HEK293 (cell line): ENCODE data around the gene TMEM151B.
A peak's percentile ranks its signal among the peaks of the same experiment; 100 is the strongest.

ENCODE experiments used
- EGR2 ChIP-seq: fragments of 450-650 bp; formaldehyde crosslinking; IDR thresholded peaks from 2 replicates; pipeline ENCODE4 v1.5.1; 2016; ENCODE audit warnings: low read depth, missing biosample characterization, missing genetic modification characterization
- ZBTB17 ChIP-seq: fragments of 450-650 bp; formaldehyde crosslinking; IDR thresholded peaks from 2 replicates; pipeline ENCODE4 v1.5.1; 2016; ENCODE audit warnings: missing biosample characterization, missing genetic modification characterization
- ZBTB48 ChIP-seq: fragments of 450-650 bp; formaldehyde crosslinking; IDR thresholded peaks from 2 replicates; pipeline ENCODE4 v1.5.1; 2016; ENCODE audit warnings: missing biosample characterization, missing genetic modification characterization
- ZNF138 ChIP-seq: fragments of 450-650 bp; formaldehyde crosslinking; IDR thresholded peaks from 2 replicates; pipeline ENCODE4 v1.5.1; 2016; ENCODE audit warnings: missing biosample characterization, missing genetic modification characterization, borderline replicate concordance
- ZNF146 ChIP-seq: fragments of 450-650 bp; formaldehyde crosslinking; IDR thresholded peaks from 2 replicates; pipeline ENCODE4 v1.5.1; 2016; ENCODE audit warnings: missing biosample characterization, missing genetic modification characterization
- ZNF211 ChIP-seq: fragments of 450-650 bp; formaldehyde crosslinking; IDR thresholded peaks from 2 replicates; pipeline ENCODE4 v1.5.1; 2016; ENCODE audit warnings: low read depth, missing biosample characterization, missing genetic modification characterization
- ZNF266 ChIP-seq: fragments of 450-650 bp; formaldehyde crosslinking; IDR thresholded peaks from 2 replicates; pipeline ENCODE4 v1.5.1; 2016; ENCODE audit warnings: missing biosample characterization, missing genetic modification characterization, low read depth
- ZNF521 ChIP-seq: fragments of 450-650 bp; formaldehyde crosslinking; IDR thresholded peaks from 2 replicates; pipeline ENCODE4 v1.5.1; 2017; ENCODE audit warnings: missing biosample characterization, mild to moderate bottlenecking, missing genetic modification characterization
- ZNF629 ChIP-seq: fragments of 450-650 bp; formaldehyde crosslinking; IDR thresholded peaks from 2 replicates; pipeline ENCODE4 v1.5.1; 2017; ENCODE audit warnings: missing biosample characterization, missing genetic modification characterization
- TF ChIP-seq, protein P1 (sequence below): fragments of 450-650 bp; formaldehyde crosslinking; IDR thresholded peaks from 2 replicates; pipeline ENCODE4 v1.5.1; 2016; ENCODE audit warnings: missing biosample characterization, missing genetic modification characterization
- TF ChIP-seq, protein P2 (sequence below): fragments of 450-650 bp; formaldehyde crosslinking; IDR thresholded peaks from 2 replicates; pipeline ENCODE4 v1.5.1; 2016; ENCODE audit warnings: missing biosample characterization, missing genetic modification characterization, borderline replicate concordance
- TF ChIP-seq, protein P3 (sequence below): fragments of 450-650 bp; formaldehyde crosslinking; IDR thresholded peaks from 2 replicates; pipeline ENCODE4 v1.5.1; 2016; ENCODE audit warnings: missing biosample characterization, missing genetic modification characterization
- TF ChIP-seq, protein P4 (sequence below): fragments of 450-650 bp; formaldehyde crosslinking; IDR thresholded peaks from 2 replicates; pipeline ENCODE4 v1.5.1; 2016; ENCODE audit warnings: missing biosample characterization, missing genetic modification characterization
- TF ChIP-seq, protein P5 (sequence below): fragments of 450-650 bp; formaldehyde crosslinking; IDR thresholded peaks from 2 replicates; pipeline ENCODE4 v1.5.1; 2016; ENCODE audit warnings: missing biosample characterization, missing genetic modification characterization
- TF ChIP-seq, protein P6 (sequence below): fragments of 450-650 bp; formaldehyde crosslinking; IDR thresholded peaks from 2 replicates; pipeline ENCODE4 v1.5.1; 2017; ENCODE audit warnings: missing biosample characterization, missing genetic modification characterization

The TMEM151B gene

DNA sequence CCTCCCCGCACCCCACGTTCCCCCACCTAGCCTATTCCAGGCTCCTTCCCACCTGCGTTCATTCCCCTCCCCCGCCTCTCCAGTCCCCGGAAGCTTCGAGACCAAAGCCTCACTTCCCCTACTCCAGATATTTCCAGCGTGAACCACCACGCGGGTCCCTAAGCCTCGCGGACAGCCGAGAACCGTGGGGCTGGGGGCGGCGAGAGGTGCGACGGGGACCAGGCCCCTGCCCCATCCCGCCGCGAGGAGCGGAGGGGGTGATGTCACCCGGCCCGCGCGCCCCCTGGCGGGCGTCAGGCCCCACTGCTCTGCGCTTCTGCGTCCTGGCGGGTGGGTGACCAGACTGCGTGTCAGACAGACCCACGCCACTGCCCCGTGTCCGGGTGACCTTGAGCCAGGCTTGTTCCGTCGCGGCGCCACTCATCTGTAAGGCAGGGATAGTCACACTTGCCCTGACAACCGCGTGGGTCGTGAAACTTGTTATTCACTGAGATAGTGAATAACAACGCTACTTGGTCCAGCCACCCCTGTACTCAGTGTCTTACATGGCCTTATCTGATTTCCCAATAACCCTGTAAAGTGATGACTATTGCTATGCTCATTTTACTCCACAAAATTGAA is 32.3 kb upstream of the TMEM151B start (continued):
- TF ChIP-seq, protein P1, sequence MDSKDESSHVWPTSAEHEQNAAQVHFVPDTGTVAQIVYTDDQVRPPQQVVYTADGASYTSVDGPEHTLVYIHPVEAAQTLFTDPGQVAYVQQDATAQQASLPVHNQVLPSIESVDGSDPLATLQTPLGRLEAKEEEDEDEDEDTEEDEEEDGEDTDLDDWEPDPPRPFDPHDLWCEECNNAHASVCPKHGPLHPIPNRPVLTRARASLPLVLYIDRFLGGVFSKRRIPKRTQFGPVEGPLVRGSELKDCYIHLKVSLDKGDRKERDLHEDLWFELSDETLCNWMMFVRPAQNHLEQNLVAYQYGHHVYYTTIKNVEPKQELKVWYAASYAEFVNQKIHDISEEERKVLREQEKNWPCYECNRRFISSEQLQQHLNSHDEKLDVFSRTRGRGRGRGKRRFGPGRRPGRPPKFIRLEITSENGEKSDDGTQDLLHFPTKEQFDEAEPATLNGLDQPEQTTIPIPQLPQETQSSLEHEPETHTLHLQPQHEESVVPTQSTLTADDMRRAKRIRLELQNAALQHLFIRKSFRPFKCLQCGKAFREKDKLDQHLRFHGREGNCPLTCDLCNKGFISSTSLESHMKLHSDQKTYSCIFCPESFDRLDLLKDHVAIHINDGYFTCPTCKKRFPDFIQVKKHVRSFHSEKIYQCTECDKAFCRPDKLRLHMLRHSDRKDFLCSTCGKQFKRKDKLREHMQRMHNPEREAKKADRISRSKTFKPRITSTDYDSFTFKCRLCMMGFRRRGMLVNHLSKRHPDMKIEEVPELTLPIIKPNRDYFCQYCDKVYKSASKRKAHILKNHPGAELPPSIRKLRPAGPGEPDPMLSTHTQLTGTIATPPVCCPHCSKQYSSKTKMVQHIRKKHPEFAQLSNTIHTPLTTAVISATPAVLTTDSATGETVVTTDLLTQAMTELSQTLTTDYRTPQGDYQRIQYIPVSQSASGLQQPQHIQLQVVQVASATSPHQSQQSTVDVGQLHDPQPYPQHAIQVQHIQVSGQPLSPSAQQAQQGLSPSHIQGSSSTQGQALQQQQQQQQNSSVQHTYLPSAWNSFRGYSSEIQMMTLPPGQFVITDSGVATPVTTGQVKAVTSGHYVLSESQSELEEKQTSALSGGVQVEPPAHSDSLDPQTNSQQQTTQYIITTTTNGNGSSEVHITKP (tag by site-specific recombination), result peak; percentile 91
- TF ChIP-seq ZNF266 (no peak), ZNF521 (tag by site-specific recombination) (no peak), EGR2 (tag by site-specific recombination) (peak; percentile 76), ZNF146 (tag by site-specific recombination) (0 out of 2 replicates have a peak, but pooled peaks have one; percentile 36), ZNF138 (no peak), ZNF211 (no peak), ZNF629 (peak; percentile 84), ZBTB48 (tag by site-specific recombination) (peak; percentile 93), ZBTB17 (peak; percentile 88)
- TF ChIP-seq, protein P2, sequence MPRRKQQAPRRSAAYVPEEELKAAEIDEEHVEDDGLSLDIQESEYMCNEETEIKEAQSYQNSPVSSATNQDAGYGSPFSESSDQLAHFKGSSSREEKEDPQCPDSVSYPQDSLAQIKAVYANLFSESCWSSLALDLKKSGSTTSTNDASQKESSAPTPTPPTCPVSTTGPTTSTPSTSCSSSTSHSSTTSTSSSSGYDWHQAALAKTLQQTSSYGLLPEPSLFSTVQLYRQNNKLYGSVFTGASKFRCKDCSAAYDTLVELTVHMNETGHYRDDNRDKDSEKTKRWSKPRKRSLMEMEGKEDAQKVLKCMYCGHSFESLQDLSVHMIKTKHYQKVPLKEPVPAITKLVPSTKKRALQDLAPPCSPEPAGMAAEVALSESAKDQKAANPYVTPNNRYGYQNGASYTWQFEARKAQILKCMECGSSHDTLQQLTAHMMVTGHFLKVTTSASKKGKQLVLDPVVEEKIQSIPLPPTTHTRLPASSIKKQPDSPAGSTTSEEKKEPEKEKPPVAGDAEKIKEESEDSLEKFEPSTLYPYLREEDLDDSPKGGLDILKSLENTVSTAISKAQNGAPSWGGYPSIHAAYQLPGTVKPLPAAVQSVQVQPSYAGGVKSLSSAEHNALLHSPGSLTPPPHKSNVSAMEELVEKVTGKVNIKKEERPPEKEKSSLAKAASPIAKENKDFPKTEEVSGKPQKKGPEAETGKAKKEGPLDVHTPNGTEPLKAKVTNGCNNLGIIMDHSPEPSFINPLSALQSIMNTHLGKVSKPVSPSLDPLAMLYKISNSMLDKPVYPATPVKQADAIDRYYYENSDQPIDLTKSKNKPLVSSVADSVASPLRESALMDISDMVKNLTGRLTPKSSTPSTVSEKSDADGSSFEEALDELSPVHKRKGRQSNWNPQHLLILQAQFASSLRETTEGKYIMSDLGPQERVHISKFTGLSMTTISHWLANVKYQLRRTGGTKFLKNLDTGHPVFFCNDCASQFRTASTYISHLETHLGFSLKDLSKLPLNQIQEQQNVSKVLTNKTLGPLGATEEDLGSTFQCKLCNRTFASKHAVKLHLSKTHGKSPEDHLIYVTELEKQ, result peak; percentile 40; the same call in 1 of the 2 replicates
- TF ChIP-seq, protein P3, sequence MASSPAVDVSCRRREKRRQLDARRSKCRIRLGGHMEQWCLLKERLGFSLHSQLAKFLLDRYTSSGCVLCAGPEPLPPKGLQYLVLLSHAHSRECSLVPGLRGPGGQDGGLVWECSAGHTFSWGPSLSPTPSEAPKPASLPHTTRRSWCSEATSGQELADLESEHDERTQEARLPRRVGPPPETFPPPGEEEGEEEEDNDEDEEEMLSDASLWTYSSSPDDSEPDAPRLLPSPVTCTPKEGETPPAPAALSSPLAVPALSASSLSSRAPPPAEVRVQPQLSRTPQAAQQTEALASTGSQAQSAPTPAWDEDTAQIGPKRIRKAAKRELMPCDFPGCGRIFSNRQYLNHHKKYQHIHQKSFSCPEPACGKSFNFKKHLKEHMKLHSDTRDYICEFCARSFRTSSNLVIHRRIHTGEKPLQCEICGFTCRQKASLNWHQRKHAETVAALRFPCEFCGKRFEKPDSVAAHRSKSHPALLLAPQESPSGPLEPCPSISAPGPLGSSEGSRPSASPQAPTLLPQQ (tag by site-specific recombination), result peak; percentile 89; the same call in 1 of the 2 replicates
- TF ChIP-seq, protein P4, sequence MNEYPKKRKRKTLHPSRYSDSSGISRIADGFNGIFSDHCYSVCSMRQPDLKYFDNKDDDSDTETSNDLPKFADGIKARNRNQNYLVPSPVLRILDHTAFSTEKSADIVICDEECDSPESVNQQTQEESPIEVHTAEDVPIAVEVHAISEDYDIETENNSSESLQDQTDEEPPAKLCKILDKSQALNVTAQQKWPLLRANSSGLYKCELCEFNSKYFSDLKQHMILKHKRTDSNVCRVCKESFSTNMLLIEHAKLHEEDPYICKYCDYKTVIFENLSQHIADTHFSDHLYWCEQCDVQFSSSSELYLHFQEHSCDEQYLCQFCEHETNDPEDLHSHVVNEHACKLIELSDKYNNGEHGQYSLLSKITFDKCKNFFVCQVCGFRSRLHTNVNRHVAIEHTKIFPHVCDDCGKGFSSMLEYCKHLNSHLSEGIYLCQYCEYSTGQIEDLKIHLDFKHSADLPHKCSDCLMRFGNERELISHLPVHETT, result peak; percentile 26; the same call in 1 of the 2 replicates
- TF ChIP-seq, protein P5, sequence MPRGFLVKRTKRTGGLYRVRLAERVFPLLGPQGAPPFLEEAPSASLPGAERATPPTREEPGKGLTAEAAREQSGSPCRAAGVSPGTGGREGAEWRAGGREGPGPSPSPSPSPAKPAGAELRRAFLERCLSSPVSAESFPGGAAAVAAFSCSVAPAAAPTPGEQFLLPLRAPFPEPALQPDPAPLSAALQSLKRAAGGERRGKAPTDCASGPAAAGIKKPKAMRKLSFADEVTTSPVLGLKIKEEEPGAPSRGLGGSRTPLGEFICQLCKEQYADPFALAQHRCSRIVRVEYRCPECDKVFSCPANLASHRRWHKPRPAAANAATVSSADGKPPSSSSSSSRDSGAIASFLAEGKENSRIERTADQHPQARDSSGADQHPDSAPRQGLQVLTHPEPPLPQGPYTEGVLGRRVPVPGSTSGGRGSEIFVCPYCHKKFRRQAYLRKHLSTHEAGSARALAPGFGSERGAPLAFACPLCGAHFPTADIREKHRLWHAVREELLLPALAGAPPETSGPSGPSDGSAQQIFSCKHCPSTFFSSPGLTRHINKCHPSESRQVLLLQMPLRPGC (tag by site-specific recombination), result peak; percentile 58
- TF ChIP-seq, protein P6, sequence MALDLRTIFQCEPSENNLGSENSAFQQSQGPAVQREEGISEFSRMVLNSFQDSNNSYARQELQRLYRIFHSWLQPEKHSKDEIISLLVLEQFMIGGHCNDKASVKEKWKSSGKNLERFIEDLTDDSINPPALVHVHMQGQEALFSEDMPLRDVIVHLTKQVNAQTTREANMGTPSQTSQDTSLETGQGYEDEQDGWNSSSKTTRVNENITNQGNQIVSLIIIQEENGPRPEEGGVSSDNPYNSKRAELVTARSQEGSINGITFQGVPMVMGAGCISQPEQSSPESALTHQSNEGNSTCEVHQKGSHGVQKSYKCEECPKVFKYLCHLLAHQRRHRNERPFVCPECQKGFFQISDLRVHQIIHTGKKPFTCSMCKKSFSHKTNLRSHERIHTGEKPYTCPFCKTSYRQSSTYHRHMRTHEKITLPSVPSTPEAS, result 0 out of 2 replicates have a peak, but pooled peaks have one; percentile 47
